ENCODE measurements around the gene NBPF3.

DNA sequence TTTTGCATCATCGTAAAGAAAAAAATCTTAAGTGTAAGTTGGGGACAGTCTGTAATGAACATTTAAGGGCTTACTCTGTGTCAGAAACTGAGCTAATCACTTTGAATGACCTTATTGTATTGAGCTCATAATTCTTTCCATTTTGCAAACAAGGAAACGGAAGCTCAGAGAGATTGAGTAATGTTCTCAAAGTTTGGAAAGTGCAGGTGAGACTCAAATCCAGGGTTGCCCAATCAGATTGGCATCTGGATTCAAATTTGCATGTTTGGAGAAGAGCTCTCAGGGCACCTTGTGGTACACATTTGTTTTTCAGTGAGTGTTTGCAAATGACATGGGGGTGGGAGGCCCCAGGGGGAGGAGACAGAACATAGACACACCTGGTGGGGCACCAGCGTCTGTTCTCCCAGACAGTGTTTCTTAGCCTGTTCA is 77.2 kb downstream of the NBPF3 start:
- TF ChIP-seq, protein P1, sequence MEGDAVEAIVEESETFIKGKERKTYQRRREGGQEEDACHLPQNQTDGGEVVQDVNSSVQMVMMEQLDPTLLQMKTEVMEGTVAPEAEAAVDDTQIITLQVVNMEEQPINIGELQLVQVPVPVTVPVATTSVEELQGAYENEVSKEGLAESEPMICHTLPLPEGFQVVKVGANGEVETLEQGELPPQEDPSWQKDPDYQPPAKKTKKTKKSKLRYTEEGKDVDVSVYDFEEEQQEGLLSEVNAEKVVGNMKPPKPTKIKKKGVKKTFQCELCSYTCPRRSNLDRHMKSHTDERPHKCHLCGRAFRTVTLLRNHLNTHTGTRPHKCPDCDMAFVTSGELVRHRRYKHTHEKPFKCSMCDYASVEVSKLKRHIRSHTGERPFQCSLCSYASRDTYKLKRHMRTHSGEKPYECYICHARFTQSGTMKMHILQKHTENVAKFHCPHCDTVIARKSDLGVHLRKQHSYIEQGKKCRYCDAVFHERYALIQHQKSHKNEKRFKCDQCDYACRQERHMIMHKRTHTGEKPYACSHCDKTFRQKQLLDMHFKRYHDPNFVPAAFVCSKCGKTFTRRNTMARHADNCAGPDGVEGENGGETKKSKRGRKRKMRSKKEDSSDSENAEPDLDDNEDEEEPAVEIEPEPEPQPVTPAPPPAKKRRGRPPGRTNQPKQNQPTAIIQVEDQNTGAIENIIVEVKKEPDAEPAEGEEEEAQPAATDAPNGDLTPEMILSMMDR (IDR thresholded peaks at IDR 0.05; ENCODE audit: low read depth, low read length, poor library complexity, severe bottlenecking): no peak
- TF ChIP-seq EZH2phosphoT487 (IDR thresholded peaks at IDR 0.05; ENCODE audit: borderline replicate concordance, low read length): no peak

Measured in DOHH2 (cell line).